GM18951 (cell line): ENCODE measurements around the gene PPP1R16B.

Source experiments
- POLR2A ChIP-seq: IDR thresholded peaks from 4 replicates; pipeline ENCODE4 v1.6.1; 2011; ENCODE audit warnings: mild to moderate bottlenecking; ENCODE audit not compliant: insufficient read length, insufficient read depth; ENCODE audit errors: extremely low read depth
- in situ Hi-C: fragments of 300-500 bp; cut with MboI; formaldehyde crosslinking; loops from one replicate; pipeline ENCODE4 v1.12.0; 2022; ENCODE audit warnings: low sequenced_read_pairs, mixed read lengths, inconsistent platforms; ENCODE audit not compliant: unreplicated experiment

Gene PPP1R16B

DNA sequence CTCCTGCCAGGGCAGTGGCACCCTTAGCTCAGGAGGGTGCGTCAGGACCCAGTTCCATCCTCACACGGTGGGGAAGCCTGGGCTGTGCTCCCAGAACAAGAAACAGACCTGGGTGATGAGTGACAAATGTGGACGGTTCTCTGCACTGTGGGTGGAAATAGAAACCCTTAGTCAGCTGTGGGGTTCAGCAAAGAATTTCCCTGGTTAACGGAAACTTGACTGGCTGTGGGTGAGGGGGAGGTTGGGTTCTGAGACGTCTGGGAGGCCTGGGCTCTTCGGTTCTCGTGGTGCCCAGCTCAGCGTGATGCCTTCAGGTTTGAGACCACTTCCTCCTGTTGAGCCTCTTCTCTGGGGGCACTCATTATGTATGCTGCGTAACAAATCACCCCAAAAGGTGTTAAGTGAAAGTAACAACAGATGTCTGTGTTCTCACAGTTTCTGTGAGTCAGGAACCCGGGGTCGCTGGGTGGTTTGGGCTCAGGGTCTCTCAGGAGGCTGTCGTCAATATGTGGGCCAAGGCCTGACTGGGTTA lies 67.6 kb downstream of the PPP1R16B start:
- peak; percentile 55 for TF ChIP-seq POLR2A
- in situ Hi-C loops: loop anchor here (10.0 kb wide), 1 partner anchor 68 kb away; the partner anchor contains the start of gene PPP1R16B

DNA sequence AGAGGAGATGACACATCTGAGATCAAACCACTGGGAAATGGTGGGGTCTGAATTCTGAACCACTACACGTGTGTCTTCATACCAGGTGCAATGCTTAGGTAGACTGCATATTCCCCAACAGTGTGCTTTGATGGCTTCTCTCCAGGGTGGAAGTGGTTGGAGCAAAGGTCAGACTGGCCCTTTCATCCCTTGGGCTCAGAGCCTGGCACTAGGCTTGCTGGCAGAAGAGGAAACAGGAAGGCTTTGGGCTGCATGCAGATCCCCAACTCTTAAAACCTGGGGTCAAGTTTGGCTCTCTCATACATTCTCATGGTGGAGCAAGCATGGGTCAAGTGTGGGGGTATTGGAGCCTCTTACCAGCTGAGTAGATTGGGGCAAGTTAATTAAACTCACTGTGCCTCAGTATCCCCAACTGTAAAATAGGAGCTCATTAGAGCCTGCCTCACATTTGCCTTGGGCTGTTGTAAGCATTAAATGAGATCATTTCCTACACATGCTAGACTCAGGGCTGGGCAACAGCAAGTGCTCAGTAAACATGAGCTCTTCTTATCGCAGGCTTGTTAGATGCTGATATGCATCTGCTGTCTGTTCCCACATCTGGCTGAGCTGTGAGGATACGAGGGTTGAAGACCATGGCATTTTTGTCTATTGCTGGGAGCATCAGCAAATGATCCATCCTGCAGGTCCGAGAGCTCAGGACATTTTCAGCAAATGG lies 69.1 kb downstream of the PPP1R16B start:
- in situ Hi-C loops: loop anchor here (10.0 kb wide), 1 partner anchor 70 kb away; the partner anchor contains the start of gene PPP1R16B
- TF ChIP-seq POLR2A: no peak

DNA sequence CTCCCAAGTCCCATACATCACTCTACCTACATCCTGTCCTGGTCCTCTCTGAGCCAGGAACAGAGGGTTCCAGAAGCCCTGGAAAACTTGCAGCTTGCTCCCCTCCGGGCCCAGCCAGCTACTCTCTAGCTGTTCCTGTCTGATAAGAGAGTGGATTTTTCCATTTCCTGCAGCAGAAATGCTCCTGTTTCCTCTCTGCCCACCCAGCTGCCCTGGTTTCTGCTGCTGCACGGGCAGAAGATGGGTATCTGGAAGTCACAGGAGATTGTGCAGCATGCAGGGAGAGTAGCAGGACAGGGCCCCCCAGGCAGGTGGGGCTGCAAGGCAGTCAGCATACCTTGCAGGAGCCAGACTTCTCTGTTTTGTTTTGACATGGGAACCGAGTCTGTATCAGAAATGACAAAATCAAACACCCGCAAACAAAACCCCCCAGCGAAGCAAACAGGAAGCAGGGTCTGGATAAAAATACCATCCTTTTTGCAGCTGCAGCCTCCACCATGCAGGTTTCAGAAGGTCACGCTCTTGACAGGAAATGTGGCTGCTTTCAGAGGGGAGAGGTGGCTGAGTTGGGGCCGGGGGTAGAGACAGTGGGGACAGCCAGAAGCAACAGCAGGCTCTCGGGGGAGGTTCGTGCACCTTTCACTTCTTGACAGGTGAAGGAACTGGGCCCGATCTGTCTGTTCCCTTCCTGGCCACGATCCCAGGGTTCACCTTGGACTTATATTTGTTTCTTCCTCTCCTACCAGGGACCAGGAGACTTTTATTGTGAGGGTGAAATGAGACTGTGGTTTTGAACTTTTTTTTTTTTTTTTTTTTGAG lies 69.9 kb downstream of the PPP1R16B start:
- in situ Hi-C loops: loop anchor here (10.0 kb wide), 1 partner anchor 71 kb away; the partner anchor contains the start of gene PPP1R16B
- TF ChIP-seq POLR2A: peak; percentile 32

DNA sequence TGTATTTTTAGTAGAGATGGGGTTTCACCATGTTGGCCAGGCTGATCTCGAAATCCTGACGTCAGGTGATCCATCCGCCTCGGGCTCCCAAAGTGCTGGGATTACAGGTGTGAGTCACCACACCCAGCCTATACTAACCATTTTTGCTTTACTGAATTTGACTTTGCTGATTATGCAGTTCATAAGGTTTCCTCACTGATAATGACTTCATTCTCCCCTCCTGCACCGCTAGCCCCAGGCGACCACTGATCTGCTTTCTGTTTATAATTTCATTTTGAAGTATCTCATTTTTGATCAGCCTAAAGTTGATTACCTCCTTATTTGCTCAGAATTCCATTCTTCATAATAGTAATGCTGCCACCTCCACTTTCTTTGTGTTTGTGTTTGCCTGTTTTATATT lies 72.0 kb downstream of the PPP1R16B start:
- no peak for TF ChIP-seq POLR2A
- in situ Hi-C loops: loop anchor here (10.0 kb wide), 1 partner anchor 73 kb away; the partner anchor contains the start of gene PPP1R16B

DNA sequence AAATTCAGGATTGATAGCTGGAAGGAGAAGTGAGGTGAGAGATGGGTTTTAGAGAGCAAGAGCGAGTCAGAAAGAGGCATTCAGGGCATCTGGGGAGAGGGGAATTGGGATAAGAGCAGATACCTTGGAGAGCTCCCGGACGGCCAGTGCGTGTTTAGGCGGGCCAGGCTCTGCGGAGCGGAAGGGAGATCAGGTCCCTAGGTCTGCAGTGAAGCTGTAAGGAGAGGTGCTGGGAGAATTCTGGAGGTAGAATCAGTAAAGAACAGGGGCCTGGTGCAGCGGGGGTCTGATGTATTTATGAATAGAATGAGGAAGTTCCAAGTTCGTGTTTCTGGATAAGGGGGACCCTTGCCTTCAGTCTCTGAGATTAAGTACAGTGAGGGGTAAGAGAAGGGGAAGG lies 73.4 kb downstream of the PPP1R16B start:
- TF ChIP-seq POLR2A: no peak
- in situ Hi-C loops: loop anchor here (10.0 kb wide), 1 partner anchor 74 kb away; the partner anchor contains the start of gene PPP1R16B

DNA sequence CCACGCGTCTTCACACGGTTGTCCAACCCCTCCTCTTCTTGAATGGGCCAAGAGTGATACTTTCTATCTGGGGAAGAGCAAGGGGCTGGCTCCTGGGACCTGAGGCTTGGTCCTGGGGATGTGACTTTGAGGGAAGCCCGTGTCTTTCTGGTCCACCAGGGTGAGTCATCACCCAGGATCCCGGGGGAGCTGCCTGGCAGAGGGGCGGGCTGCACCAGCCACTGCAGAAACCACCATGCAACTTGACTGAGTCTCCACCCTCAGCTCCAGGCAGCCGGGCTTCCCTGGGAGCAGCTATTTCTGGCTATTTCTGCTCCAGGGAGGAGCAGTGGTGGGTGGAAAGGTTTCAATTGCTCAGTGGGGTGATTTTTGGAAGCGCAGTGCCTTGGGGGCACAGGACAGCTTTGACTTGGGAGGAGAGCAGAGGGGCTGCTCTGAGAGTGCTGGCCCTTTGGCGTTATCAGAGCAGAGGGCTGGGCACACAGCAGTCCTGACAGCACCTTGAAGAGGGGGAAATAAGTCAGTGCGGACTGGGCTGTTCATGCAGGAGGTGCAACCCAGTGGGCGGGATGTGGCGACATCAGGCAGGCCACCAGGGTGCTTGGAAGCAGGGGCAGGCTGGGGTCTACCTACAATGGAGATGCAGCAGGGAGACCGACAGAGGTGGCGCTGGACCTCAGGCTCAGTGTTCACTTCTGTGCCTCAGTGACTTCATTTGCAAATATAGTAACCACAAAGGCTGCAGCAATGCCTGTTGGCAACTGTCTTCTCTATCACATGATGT lies 75.6 kb downstream of the PPP1R16B start:
- no peak for TF ChIP-seq POLR2A
- in situ Hi-C loops: no loop called here

DNA sequence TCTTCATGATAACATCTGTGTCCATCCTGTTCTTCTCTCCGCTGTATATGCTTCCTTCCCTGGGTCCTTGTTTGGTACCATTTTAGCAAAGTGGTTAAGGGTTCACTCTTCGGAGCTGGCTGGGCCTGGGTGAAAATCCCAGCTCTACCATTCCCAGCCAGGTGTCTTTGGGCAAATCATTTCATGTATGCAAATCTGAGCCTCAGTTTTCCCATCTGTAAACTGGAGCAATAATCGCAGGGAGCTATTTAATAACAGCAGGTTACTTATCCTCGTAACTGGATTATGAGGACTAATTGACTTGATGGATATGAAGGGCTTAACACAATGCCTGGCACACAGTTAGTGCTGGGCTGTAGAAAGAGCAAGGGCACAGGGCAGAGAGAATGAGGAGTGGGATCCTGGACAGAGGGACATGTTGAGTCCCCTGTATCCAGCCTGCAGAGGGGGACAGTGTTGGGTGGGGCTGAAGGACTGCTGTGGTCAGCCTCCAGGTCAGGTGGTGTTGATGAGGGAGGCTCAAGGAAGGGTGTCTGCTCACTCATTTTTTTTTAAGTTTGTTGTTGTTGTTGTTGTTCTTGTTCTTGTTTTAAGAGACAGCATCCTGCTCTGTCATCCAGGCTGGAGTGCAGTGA lies 76.4 kb downstream of the PPP1R16B start:
- in situ Hi-C loops: no loop called here
- no peak for TF ChIP-seq POLR2A

DNA sequence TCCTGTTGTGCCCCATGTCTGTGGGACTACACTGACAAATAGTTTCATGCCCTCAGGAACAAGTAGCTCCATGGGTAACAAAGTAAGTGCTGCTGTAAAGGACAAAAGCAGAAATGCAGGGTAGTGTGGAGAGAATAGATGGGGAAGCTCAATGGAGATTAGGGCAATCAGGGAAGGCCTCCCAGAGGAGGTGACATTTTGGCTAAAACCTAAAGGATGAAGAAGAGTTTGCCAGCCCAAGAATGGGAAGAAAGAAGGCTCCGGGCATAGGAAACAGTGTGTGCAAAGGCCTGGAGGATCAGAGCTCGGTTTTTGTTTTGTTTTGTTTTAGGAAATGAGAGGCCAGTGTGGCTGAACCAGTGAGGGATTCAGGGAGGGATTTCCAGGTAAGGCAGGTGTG lies 77.1 kb downstream of the PPP1R16B start:
- no peak for TF ChIP-seq POLR2A
- in situ Hi-C loops: no loop called here

DNA sequence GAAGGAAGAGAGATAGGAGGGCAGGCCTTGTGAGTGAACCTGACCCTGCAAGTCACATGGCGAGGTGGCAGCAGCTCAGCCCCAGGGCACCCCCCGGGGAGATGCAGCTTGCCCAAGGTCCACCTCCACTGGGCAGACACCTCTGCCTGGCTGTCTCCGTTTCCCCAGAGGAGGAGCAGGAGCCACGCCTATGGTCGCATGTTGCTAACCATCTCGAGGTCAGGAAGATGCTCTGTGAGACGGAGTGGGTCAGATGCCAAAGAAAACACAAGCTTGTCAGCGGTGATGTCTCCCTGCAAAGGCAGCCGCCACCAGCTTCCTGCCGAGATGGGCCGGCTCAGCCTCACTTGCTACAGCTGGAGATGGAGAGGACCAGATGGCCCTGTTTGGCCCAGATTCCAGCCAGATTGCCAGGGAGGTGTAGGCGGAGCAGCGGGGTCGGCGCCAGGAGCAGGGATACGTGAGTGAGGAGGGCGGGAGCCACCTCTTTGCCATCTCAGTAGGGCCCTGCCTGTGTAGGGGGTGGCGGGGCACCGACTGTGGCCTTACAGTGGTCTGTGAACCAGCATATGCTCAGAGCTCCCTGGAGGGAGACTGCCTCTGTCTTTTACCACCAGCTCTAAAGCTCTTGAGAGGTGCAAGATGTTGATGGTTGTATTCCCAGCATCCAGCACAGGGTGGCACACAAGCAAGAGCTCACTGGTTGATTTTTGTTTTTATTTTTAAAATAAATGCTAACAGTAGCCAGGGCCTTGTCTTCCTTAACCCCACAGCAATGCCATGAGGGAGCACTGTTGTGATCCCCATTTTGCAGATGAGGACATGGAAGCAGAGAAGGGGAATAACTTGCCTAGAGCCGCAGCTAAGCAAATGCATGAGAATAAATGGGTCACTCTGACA lies 77.8 kb downstream of the PPP1R16B start:
- no peak for TF ChIP-seq POLR2A
- in situ Hi-C loops: no loop called here

DNA sequence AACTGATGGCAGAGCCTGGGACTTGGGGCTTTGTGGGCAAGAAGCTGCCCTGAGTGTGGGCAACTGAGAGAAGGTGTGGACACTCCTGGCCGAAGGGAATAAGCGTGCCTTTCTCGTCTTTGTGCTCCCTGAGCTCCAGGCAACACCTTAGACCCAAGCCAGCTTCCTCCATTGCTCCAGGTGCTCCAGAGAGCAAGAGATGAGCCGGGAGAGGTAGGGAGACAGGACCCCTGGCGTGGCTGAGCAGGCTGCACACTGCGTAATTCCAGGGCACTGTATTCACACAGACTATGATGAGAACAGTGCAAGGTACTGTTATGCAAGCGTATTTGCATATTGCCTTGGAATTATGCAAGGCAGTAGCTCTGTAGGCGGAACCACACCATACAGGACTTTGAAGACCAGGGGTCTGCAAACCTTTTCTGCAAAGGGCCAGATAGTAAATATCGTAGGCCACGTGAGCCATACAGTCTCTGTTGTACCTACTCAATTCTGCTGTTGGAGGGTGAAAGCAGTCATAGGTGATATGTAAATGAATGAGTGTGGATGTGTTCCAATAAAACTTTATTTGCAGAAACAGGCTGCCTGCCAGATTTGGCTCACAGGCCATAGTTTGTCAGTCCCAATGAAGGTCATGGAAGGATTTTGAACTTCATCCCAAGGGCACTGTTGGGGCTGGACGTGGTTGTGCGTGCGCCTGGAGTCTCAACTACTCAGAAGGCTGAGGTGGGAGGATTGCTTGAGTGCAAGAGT lies 78.7 kb downstream of the PPP1R16B start:
- in situ Hi-C loops: no loop called here
- TF ChIP-seq POLR2A: no peak

DNA sequence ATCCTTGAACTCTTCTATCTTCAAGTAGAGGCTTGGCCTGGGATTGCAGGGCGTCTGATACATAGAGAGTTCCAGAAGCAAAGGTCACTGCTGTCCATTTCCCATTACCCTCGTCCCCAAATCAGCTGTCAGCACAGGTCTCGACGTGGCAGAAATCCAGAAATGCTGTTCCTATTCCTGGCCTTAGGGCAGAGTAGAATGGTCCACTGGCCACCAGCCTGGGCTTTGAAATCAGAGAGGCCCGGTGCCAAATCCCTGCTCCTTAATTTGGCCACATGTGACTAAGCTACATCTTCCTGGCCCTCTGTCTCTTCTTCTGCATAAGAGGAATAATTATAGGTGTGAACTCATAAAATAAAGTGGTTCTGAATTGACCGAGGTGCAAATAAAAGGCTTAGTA lies 79.9 kb downstream of the PPP1R16B start:
- TF ChIP-seq POLR2A: no peak
- in situ Hi-C loops: no loop called here
